Putamen (tissue), 1 donor: ENCODE measurements around the gene PLEKHM3.

Source experiments
- DNase-seq: peaks from one replicate; pipeline ENCODE4 v3.0.0-alpha.2; 2016; ENCODE audit warnings: low spot score

Gene PLEKHM3

GRCh38 chr2:208025037-208025813, at the start of gene PLEKHM3:
PLEKHM3 (minus strand) TSS chr2:208025527; CDS start chr2:208001639, 23,888 bp downstream.
- DNase-seq = peak; percentile 83

GRCh38 chr2:208074610-208075356, 49.5 kb upstream of the PLEKHM3 start:
- no peak for DNase-seq

GRCh38 chr2:208072250-208072892, 47.0 kb upstream of the PLEKHM3 start:
- peak; percentile 32 for DNase-seq

- no peak for DNase-seq
Observed at GRCh38 chr2:208069186-208069585, 43.9 kb upstream of the PLEKHM3 start.

GRCh38 chr2:208066016-208066415, 40.7 kb upstream of the PLEKHM3 start:
- DNase-seq = no peak

GRCh38 chr2:208065476-208065875, 40.1 kb upstream of the PLEKHM3 start:
- no peak for DNase-seq

- DNase-seq = no peak
Observed at GRCh38 chr2:208064220-208064961, 39.1 kb upstream of the PLEKHM3 start.

GRCh38 chr2:208062961-208063360, 37.6 kb upstream of the PLEKHM3 start:
- no peak for DNase-seq

GRCh38 chr2:208062113-208062512, 36.8 kb upstream of the PLEKHM3 start:
- DNase-seq = no peak

- no peak for DNase-seq
Observed at GRCh38 chr2:208057108-208057507, 31.8 kb upstream of the PLEKHM3 start.

GRCh38 chr2:208049441-208049840, 24.1 kb upstream of the PLEKHM3 start:
- DNase-seq = no peak

- DNase-seq = no peak
Observed at GRCh38 chr2:208049006-208049405, 23.7 kb upstream of the PLEKHM3 start.

- DNase-seq = no peak
Observed at GRCh38 chr2:208047840-208048239, 22.5 kb upstream of the PLEKHM3 start.

GRCh38 chr2:208046686-208047085, 21.4 kb upstream of the PLEKHM3 start:
- DNase-seq = no peak

- DNase-seq = no peak
Observed at GRCh38 chr2:208042450-208042849, 17.1 kb upstream of the PLEKHM3 start.

- no peak for DNase-seq
Observed at GRCh38 chr2:208042041-208042440, 16.7 kb upstream of the PLEKHM3 start.

- peak; percentile 33 for DNase-seq
Observed at GRCh38 chr2:208040199-208041171, 15.2 kb upstream of the PLEKHM3 start.

- no peak for DNase-seq
Observed at GRCh38 chr2:208039376-208040110, 14.2 kb upstream of the PLEKHM3 start.

GRCh38 chr2:208037564-208038487, 12.5 kb upstream of the PLEKHM3 start:
- no peak for DNase-seq
